ENCODE data around the gene UBE2V1.
"Not testable (repeated sequence)": the region's sequence is repeated elsewhere in the genome, so short reads cannot be mapped to it uniquely, and the experiment has no call there.

UBE2V1 gene

DNA sequence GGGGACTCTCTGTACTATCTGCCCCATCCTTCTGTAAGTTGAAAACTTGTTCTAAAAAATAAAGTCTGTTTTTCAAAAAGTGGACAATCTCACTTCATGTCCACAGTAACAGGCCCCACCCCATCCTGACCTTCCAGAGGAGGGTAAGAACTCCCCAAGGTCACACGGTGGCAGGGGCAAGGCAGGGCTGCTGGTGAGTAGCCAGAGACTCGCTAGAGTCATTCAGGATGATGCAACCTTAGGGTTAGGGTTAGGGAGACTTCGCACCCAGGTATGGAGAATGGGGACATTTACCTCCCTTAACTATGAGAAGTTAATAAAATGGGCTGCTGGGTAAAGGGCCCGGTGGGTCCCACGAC lies 25.1 kb upstream of the UBE2V1 start:
- DNase-seq (ENCODE audit: extremely low read depth in 1 of 2, low read depth in 1 of 2), result no peak

DNA sequence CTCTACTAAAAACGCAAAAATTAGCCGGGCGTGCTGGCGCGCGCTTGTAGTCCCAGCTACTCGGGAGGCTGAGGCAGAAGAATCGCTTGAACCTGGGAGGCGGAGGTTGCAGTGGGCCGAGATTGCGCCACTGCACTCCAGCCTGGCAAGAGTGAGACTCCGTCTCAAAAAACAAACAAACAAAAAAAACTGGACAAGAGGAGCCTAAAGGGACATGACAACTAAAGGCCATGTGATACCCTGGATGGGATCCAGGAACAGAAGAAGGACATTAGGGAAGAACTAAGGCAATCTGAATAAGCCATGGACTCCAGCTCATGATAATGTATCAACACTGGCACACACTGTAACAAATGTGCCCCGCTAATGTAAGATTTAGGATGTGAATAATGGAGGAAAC lies 24.8 kb upstream of the UBE2V1 start:
- not testable (repeated sequence) for DNase-seq (ENCODE audit: extremely low read depth in 1 of 2, low read depth in 1 of 2)

DNA sequence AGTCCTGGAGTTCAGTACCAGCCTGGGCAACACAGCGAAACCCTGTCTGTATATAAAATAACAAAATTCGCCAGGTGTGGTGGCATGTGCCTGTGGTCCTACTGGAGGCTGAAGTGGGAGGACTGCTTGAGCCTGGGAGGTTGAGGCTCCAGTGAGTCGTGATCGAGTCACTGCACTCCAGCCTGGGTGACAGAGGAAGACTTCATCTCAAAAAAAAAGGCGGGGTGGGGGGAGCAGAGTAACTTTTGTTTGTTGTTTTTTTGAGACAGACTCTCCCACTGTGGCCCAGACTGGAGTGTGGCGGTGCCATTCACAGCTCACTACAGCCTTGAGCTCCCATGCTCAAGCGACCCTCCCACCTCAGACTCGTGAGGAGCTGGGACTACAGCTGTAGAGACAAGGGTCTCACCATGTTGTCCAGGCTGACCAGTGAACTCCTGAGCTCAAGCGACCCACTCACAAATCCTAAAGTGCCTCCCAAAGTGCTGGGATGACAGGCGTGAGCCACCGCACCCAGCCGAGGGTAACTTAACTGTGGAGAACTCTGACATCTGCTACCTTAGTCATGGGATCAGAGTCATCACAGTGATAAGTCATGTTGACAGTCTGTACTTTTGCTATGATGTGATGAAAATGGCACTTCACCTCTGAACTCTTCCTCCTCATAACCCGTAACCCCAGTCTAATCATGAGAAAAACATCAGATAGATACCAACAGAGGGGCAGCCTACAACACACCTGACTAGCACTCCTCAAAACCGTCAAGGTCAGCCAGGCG lies 24.1 kb upstream of the UBE2V1 start:
- DNase-seq (ENCODE audit: extremely low read depth in 1 of 2, low read depth in 1 of 2), result no peak

DNA sequence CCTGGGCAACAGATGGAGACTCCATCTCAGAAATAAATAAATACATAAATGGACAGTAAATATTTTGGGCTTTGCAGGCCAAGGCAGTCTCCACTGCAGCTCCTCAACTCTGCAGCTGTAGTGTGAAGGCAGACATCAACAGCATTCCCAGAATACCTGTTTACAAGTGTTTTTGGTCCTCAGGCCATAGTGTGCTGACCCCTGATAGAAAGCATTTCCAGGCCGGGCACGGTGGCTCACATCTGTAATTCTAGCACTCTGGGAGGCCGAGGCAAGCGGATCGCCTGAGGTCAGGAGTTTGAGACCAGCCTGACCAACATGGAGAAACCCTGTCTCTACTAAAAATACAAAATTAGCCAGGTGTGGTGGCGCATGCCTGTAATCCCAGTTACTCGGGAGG lies 22.2 kb upstream of the UBE2V1 start:
- not testable (repeated sequence) for DNase-seq (ENCODE audit: extremely low read depth in 1 of 2, low read depth in 1 of 2)

DNA sequence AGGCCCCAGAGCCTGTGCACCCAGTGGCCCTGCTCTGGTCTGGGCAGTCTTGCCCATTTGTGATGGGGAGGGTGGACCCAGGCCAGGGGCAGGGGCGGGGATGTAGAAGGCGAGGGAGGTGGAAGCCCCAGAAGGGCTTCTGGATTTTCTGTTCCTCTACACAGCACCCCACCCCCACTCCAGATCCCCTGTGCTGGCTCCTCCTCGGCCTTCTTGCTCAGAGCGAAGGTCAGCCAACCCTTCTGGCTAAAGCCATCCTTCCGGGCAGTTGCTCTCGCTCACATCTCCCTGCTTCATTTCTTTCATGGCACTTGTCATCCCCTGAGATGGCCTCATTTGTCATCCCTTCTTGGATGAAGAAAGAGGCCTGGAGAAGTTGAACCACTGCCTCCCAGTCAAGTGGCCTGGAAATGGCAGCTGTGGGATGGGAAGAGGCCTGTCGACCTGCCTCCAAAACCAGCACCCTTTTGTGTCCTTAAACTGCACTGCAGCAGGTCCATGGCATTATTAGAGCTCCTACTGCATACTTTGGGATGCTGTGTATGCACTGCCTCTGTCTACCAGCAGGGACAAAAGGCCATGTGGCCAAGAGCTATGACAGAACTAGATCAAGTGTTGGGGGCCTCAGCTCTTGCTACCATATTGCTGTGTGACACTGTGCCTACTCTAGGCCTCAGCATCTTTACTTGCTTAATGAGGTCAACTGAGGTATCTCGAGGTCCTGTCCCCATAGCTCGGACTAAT lies 20.7 kb upstream of the UBE2V1 start:
- DNase-seq (ENCODE audit: extremely low read depth in 1 of 2, low read depth in 1 of 2), result no peak

DNA sequence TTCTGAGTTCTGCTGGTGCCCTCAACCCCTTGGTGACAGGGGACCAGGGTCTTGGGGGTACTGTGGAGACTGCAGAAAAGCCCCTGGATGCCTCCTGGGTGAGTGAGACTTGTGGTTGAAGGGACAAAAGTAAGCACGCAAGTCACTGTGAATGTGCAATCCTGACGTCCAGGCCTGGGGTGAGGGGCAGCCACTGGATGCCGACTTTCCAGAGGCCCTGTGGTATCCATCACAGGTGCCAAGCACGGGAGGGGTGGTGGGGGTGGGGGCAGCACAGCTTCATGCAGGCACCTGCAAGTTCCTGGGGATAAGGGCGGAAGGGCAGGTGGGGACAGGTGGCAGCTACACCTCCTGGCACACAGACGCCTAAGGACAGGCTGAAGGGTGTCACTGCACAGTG lies 20.1 kb upstream of the UBE2V1 start:
- DNase-seq (ENCODE audit: extremely low read depth in 1 of 2, low read depth in 1 of 2), result no peak

DNA sequence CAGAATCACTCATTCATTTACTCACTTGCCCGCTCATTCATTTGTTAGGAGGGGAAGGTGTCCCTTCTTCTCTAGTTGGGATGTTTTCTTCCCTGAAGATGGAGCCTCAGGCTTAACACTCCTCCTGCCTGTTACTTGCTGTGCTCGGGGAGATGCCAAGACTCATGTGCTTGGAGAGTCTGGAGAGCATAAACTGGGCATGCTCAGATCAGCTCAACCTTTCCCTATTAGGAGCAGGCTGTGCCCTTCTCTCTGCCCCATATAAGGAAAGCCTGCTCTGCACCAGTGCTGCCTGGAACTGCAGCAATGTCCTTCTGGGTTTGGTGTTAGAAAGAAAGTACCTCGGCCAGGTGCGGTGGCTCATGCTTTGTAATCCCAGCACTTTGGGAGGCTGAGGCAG lies 18.0 kb upstream of the UBE2V1 start:
- no peak for DNase-seq (ENCODE audit: extremely low read depth in 1 of 2, low read depth in 1 of 2)

DNA sequence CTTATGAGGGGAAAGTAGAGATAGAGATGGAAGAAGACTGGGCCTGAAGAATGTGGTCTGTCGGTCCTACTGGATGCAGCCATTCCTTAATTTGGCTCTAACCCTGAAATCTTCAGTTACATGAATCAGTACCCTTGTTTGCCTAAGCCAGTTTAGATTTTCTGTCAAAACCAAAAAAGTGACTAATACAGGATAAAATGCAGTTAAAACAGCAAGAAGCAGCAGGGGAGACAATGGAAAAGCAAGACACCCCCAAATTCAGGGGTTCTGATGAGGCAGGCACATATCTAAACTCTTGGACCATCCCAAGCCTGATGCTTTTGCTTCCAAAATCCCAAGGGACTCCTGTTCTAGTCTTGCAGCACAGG lies 17.4 kb upstream of the UBE2V1 start:
- DNase-seq (ENCODE audit: extremely low read depth in 1 of 2, low read depth in 1 of 2), result no peak

DNA sequence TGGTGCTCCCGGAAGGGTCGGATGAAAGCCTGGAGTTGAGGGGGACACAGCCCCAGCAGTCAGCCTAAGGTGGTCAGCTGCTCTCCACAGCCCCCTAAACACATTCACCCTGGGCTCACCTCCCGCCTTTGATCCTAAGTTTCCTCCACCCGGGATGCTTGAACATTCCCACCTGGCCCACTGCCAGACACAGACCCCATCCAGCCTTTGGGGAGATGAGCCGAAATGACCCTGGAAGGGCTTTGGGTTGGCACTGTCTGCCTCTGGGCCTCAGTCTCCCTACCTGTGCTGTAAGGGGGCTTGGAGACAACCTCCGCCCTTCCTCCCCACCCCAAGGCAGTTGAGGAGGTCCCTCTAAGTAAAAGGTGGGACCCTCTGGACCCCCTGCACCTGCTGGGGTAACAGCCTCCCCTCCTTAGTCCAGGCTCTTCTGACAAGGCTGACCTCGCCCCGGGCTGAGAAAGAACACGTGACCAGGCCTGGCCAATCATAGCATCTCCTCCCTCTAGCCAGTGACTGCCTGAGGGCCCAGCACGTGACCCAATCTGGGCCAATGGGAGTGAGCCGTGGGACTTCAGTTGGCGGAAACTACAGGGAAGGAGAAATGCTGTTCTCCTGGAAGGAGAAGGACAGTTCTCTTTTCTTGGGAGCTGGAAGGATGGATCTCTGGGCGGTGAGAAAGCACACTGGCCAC lies 16.9 kb upstream of the UBE2V1 start:
- DNase-seq (ENCODE audit: extremely low read depth in 1 of 2, low read depth in 1 of 2), result no peak

DNA sequence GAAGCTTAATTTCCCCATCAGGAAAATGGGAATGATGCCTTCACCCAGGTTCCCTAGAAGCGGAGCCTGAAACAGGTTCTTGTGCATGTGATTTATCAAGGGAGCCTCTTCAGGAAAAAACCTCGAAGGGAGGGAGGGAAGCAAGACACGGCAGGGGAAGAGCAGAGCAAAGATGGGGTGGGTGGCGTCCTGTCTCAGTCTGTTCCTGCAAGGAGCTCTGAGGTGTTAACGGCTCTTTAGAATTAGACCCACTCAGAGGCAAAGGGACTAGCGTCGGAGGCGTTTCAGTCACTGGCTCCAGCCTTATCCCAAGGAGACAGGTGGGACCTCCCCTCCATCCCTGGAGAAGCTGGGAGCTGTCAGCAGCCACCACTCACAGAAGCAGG lies 15.6 kb upstream of the UBE2V1 start:
- DNase-seq (ENCODE audit: extremely low read depth in 1 of 2, low read depth in 1 of 2), result no peak

DNA sequence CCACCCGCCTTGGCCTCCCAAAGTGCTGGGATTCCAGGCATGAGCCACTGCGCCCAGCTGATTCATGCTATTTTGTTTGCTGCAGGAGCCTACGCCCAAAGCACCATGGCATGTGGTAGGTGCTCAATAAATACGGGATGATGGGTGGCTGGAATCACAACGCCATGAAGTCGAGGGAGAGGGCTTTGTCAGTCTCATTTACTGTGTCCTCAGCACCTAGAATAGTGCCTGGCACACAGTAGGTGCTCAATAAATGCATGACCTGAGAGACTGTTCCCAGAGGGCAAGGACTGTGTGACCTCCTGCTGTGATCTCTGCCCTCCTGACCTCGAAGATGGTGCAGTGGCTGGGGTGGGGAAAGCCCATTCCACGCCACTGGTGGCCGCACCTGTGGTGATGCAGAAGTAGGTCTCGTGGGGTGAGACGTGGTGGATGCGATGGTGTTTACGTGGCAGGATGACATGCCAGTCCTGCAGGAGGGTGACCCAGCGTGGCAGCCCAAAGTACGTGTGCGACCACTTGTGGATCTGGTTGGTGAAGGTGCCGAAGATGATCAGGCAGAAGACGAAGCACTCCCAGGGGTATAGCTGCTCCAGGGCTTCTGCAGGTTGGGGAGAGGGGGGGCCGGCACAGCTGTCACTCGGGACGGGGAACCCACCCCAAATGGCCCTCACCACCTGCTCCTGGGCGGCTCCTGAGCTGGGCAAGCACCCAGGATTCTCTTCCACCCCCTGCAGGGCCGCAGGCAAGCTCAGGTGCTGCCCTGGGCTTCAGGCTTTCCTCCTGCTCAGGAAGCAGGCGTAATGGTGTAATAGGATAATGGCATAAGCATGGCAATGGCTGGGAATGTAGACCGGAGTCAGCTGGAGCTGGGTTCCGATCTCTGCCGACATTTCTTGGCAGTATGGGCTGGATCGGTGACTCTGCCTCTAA lies 14.9 kb upstream of the UBE2V1 start:
- no peak for DNase-seq (ENCODE audit: extremely low read depth in 1 of 2, low read depth in 1 of 2)

DNA sequence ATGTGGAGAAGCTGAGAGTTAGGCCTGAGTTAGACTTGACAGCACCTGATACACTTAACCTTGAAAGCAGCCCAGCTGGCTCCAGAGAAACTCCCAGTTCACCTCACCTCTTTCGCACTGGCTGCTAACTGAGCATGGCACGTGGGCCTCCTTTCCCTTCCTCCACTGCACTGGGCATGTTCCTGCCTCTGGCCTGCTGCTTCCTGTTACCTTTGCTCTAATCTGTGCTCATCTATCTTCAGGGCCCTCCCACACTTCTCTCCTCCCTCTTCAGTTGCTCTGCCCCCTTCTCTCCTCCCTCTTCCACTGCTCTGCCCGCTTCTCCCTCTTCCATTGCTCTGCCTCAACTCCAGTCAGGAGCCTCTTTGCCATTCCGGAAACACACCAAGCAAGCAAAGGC lies 13.7 kb upstream of the UBE2V1 start:
- DNase-seq (ENCODE audit: extremely low read depth in 1 of 2, low read depth in 1 of 2), result no peak

DNA sequence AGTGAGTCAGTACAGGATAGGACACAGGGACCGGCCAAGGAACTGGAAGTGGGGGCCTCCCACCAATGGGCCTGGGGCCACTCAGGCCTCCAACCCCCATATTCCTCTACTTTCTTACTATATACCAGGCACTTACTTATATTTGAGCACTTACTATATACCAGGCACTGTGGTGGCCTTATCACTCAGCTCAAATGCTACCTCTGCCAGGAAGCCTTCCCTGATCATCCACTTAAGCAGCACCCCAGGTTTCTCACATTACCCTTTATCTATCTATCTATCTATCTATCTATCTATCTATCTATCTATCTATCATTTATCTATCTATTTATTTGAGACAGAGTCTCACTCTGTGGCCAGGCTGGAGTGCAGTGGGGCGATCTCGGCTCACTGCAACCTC lies 12.3 kb upstream of the UBE2V1 start:
- no peak for DNase-seq (ENCODE audit: extremely low read depth in 1 of 2, low read depth in 1 of 2)

DNA sequence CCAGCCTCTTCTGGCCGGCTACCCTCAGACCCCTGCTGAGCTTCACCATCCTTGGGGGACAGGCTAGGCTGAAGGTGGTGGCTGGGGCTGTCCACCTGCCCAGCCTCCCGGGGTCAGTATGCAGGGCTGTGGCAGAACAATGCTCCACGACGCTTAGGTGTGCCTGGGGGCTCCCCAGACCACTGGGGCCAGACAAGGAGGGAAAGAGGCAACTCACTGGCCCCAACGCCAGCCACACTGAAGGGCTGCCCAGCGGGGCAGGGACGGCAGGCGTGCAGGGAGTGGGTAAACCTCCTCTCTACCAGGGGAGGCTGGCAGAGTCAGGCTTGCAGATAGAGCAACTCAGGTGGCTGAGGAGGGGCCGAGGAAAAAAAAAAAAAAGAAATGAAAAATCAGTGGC lies 11.5 kb upstream of the UBE2V1 start:
- no peak for DNase-seq (ENCODE audit: extremely low read depth in 1 of 2, low read depth in 1 of 2)

DNA sequence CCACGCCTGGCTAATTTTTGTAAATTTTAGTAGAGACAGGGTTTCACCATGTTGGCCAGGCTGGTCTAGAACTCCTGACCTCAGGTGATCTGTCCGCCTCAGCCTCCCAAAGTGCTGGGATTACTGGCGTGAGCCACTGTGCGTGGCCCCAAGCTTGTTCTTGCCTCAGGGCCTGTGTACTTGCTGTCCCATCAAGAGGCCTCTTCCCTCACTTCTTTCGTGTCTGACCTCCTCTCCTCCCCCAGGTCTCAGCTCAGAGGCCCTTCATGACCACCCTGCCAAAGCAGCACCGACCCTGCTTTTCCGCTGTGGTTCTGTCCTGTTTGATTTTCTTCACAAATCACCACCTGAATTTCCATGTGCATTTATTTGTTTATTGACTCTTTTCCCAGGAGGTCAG lies 10.5 kb upstream of the UBE2V1 start:
- DNase-seq (ENCODE audit: extremely low read depth in 1 of 2, low read depth in 1 of 2), result no peak

DNA sequence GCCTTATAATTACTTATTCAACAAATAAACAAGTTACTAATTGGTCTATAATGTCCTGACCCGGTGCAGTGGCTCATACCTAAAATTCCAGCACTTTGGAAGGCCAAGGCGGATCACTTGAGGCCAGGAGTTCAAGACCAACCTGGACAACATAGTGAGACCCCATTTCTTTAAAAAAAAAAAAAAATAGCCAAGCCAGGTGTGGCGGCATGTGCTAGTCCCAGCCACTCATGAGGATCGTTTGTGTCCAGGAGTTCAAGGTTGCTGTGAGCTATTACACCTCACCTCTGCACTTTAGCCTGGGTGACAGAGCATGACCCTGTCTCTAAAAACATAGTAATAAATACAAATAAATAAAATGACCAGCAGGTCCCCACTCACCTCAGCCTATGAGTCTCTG lies 9.8 kb upstream of the UBE2V1 start:
- no peak for DNase-seq (ENCODE audit: extremely low read depth in 1 of 2, low read depth in 1 of 2)

DNA sequence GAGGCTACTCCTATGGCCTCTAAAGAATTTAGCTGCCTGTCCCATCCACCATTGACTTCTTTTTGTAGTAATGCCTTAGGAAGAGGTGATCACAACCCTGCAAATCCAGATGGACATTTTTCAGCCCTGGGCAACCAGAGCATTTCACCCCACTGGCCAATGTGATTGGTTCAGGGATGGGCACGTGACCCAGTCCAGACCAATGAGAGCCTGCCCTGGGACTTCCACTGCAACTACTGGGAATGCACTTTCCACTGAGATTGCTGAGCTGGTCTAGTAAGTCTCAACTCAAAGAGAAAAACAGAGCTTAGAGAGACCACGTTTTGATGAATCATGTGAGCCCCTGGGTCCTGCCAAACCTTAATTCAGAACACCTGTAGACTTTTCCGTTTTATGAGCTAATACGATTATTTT lies 8.9 kb upstream of the UBE2V1 start:
- DNase-seq (ENCODE audit: extremely low read depth in 1 of 2, low read depth in 1 of 2), result no peak

DNA sequence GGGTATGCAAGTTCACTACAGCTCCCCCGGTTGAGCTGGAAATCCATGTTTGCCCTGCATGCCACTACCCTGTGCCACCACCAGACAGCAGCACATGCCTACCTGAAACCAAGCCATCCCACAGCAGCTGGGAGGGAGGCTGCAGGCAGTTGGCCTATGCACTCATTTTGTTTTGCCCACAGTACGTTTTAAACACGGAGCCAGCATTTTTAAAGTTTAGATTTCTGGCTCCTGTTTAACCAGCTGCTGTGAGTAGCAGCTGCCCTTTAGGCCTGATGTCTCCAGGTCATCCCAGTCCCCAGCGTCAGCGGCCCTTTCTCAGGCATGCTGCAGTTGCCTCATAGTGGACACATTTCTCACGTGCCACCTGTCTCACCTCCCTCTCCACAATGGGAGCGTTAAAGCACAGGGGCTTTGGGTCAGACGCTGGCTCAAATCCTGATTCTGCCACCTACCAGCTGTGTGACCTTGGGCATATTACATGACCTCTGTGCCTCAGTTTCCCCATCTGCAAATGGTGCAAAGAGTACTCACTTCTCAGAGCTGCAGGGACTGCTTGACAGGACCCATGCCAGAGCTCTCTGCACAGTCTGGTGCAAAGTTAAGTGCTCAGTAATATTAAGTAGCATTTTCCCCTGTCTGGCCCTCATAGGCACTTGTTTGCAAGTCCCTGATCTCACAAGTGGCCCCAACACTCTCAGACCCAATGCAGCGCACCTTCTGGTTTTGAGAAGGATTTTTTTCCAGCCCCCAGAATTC lies 8.2 kb upstream of the UBE2V1 start:
- DNase-seq (ENCODE audit: extremely low read depth in 1 of 2, low read depth in 1 of 2), result no peak

DNA sequence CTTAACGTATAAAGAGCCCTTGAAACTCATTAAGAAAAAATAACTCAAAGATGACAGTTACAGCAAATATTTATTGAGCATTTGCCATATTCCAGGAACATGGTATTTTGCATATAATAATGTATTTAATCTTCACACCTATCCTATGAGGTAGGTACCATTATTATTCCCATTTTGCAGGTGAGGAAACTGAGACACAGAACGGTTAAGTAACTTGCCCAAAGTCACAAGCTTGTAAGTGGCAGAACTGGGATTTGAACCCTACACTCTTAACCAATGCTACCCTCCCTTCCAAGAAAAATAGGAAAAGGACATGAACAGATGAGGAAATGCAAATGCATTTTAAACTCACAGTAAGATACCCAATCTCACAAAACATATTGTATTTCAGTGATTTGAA lies 5.3 kb upstream of the UBE2V1 start:
- DNase-seq (ENCODE audit: extremely low read depth in 1 of 2, low read depth in 1 of 2), result no peak

DNA sequence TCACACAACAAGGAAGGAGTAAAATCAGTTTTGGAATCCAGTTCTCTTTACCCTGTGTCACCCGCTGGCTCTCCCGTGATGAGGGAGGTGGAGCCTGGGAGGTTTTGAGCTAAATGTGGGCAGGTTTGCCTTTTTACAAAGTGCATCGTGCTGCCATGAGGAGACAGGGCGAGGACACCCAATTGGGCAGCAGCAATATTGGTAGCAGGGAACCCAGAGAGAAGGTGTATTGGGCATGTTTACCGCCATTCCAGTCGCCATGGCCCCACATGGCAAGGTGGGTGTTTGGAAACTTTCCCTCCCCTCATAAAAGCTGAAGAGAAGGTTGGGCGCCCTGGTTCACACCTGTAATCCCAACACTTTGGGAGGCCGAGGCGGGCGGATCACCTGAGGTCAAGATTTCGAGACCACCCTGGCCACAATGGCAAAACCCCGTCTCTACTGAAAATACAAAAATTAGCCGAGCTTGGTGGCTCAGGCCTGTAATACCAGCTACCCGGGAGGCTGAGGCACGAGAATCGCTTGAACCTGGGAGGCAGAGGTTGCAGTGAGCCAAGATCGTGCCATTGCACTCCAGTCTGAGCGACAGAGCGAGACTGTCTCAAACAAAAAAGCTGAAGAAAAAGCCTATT lies 3.5 kb upstream of the UBE2V1 start:
- DNase-seq (ENCODE audit: extremely low read depth in 1 of 2, low read depth in 1 of 2), result no peak
